Liver (tissue), 3 donors: ENCODE measurements around the gene SNX20.

Experiments
- ATF3 ChIP-seq: IDR thresholded peaks from 2 replicates; pipeline ENCODE4 v1.6.1; 2016; ENCODE audit warnings: antibody characterized with exemption
- CTCF ChIP-seq: fragments of 150-350 bp; IDR thresholded peaks from 2 replicates; pipeline ENCODE4 v1.5.1; 2017; ENCODE audit warnings: improper control_type of control experiment, low read depth, low read length; ENCODE audit not compliant: missing input control
- EGR1 ChIP-seq, 2 donors: IDR thresholded peaks; 2 replicates each; pipeline ENCODE4 v1.6.1; 2016 to 2018; ENCODE audit warnings: antibody characterized with exemption in 2 of 2, low read depth in 2 of 2
- GABPA ChIP-seq, 2 donors: IDR thresholded peaks in 1 of 2; conservative IDR thresholded peaks in 1 of 2; 2 replicates each; pipeline ENCODE4 v1.6.1; 2016; ENCODE audit warnings: antibody characterized with exemption in 2 of 2, mild to moderate bottlenecking in 1 of 2, moderate library complexity in 1 of 2
- HNF4A ChIP-seq, 2 donors: conservative IDR thresholded peaks; 2 replicates each; pipeline ENCODE4 v1.6.1; 2016; ENCODE audit warnings: antibody characterized with exemption in 2 of 2, mild to moderate bottlenecking in 2 of 2
- RAD21 ChIP-seq, 2 donors: IDR thresholded peaks; 2 replicates each; pipeline ENCODE4 v1.6.1; 2016; ENCODE audit warnings: antibody characterized with exemption in 2 of 2, mild to moderate bottlenecking in 2 of 2
- REST ChIP-seq: IDR thresholded peaks from 2 replicates; pipeline ENCODE4 v1.6.1; 2016; ENCODE audit warnings: antibody characterized with exemption, mild to moderate bottlenecking
- TAF1 ChIP-seq: conservative IDR thresholded peaks from 2 replicates; pipeline ENCODE4 v1.6.1; 2016; ENCODE audit warnings: antibody characterized with exemption, mild to moderate bottlenecking
- donor health status: healthy.
- donor health status: healthy.

GRCh38 chr16:50712956-50713355, 31.8 kb upstream of the SNX20 start:
- TF ChIP-seq ATF3 (no peak), CTCF (no peak), EGR1 (IDR thresholded peaks at IDR 0.05; ENCODE audit: low read depth in 2 of 2) (no peak), HNF4A (conservative IDR thresholded peaks at IDR 0.05) (no peak), TAF1 (no peak), GABPA (IDR thresholded peaks at IDR 0.05 in 1 of 2, conservative IDR thresholded peaks at IDR 0.05 in 1 of 2) (no peak), REST (no peak), RAD21 (IDR thresholded peaks at IDR 0.05) (no peak)
